WTC11 (cell line): ENCODE data around the gene UBAP2L. TPM values are rescaled to one million over a fixed set of nuclear protein-coding genes. Genes with fewer than 3 reads are reported as not detected.

Experiments
- ATAC-seq: fragments of 200-7000 bp; cut with Tn5 transposase; 2 replicates; pipeline ENCODE4 v1.10.0; 2021; ENCODE audit warnings: mild to moderate bottlenecking, moderate library complexity
- CTCF ChIA-PET: fragments of 300-600 bp; sonication (Branson Sonifier 250); formaldehyde crosslinking; loops from one replicate; lab custom pipeline; 2021; ENCODE audit warnings: antibody characterized with exemption; lab: Charles Lee
- POLR2A ChIA-PET: fragments of 350-600 bp; sonication (Branson Sonifier 250); formaldehyde crosslinking; loops from one replicate; lab custom pipeline; 2021; ENCODE audit warnings: antibody characterized with exemption; lab: Charles Lee
- DNase-seq: peaks from one replicate; pipeline ENCODE4 v3.0.0; 2021; ENCODE audit warnings: low spot score
- H3K27ac Mint-ChIP-seq: 2 replicates; pipeline ENCODE4 v1.8.0; 2021; ENCODE audit warnings: mixed read lengths
- H3K27me3 Mint-ChIP-seq: 2 replicates; pipeline ENCODE4 v1.8.0; 2021; ENCODE audit warnings: low read depth, mild to moderate bottlenecking, moderate library complexity, mixed read lengths
- H3K36me3 Mint-ChIP-seq: 2 replicates; pipeline ENCODE4 v1.8.0; 2021; ENCODE audit warnings: mixed read lengths
- H3K4me1 Mint-ChIP-seq: 2 replicates; pipeline ENCODE4 v1.8.0; 2022; ENCODE audit warnings: mixed read lengths
- H3K4me3 Mint-ChIP-seq: 2 replicates; pipeline ENCODE4 v1.8.0; 2021; ENCODE audit warnings: mild to moderate bottlenecking, moderate library complexity, mixed read lengths
- H3K9me3 Mint-ChIP-seq: 2 replicates; pipeline ENCODE4 v1.8.0; 2021; ENCODE audit warnings: mixed read lengths
- CREM ChIP-seq: sonication (generic); formaldehyde crosslinking; IDR thresholded peaks from 2 replicates; pipeline ENCODE4 v1.8.1; 2022; ENCODE audit warnings: mild to moderate bottlenecking, missing genetic modification reagents, moderate library complexity
- FOXJ3 ChIP-seq: sonication (generic); formaldehyde crosslinking; IDR thresholded peaks from 2 replicates; pipeline ENCODE4 v1.9.0; 2021; ENCODE audit warnings: missing genetic modification reagents, mild to moderate bottlenecking, borderline replicate concordance
- IRF2 ChIP-seq: sonication (generic); formaldehyde crosslinking; IDR thresholded peaks from 2 replicates; pipeline ENCODE4 v1.8.0; 2022; ENCODE audit warnings: low read depth, missing genetic modification reagents, borderline replicate concordance
- KAT7 ChIP-seq: sonication (generic); formaldehyde crosslinking; IDR thresholded peaks from 2 replicates; pipeline ENCODE4 v1.8.1; 2023; ENCODE audit warnings: missing genetic modification reagents, mild to moderate bottlenecking, borderline replicate concordance
- NFYB ChIP-seq: sonication (generic); formaldehyde crosslinking; conservative IDR thresholded peaks from 2 replicates; pipeline ENCODE4 v1.8.0; 2022; ENCODE audit warnings: low read depth, missing genetic modification reagents
- NR2C2 ChIP-seq: sonication (generic); formaldehyde crosslinking; IDR thresholded peaks from 2 replicates; pipeline ENCODE4 v1.8.0; 2022; ENCODE audit warnings: mild to moderate bottlenecking, missing genetic modification reagents
- NR3C1 ChIP-seq: sonication (generic); formaldehyde crosslinking; conservative IDR thresholded peaks from 2 replicates; pipeline ENCODE4 v1.8.1; 2023; ENCODE audit warnings: low read depth, mild to moderate bottlenecking, missing genetic modification reagents
- PRRX2 ChIP-seq: fragments of 250-450 bp; sonication (Bioruptor Pico); IDR thresholded peaks from 2 replicates; pipeline ENCODE4 v1.8.0; 2021; ENCODE audit warnings: mild to moderate bottlenecking
- SMAD3 ChIP-seq: sonication (generic); formaldehyde crosslinking; IDR thresholded peaks from 2 replicates; pipeline ENCODE4 v1.8.0; 2022; ENCODE audit warnings: missing genetic modification reagents, mild to moderate bottlenecking, borderline replicate concordance
- SOX15 ChIP-seq: fragments of 250-450 bp; sonication (Bioruptor Pico); IDR thresholded peaks from 2 replicates; pipeline ENCODE4 v1.9.0; 2021; ENCODE audit warnings: mild to moderate bottlenecking
- TEAD1 ChIP-seq: sonication (generic); formaldehyde crosslinking; IDR thresholded peaks from 2 replicates; pipeline ENCODE4 v1.8.0; 2022; ENCODE audit warnings: mild to moderate bottlenecking, missing genetic modification reagents
- ZBTB21 ChIP-seq: sonication (generic); formaldehyde crosslinking; IDR thresholded peaks from 2 replicates; pipeline ENCODE4 v1.8.1; 2023; ENCODE audit warnings: mild to moderate bottlenecking, missing genetic modification reagents, borderline replicate concordance
- ZNF138 ChIP-seq: sonication (generic); formaldehyde crosslinking; conservative IDR thresholded peaks from 2 replicates; pipeline ENCODE4 v1.8.1; 2022; ENCODE audit warnings: mild to moderate bottlenecking, moderate library complexity, missing genetic modification reagents
- ZNF219 ChIP-seq: sonication (generic); formaldehyde crosslinking; IDR thresholded peaks from 2 replicates; pipeline ENCODE4 v1.8.0; 2023; ENCODE audit warnings: missing genetic modification reagents, mild to moderate bottlenecking, borderline replicate concordance
- ZNF232 ChIP-seq: sonication (generic); formaldehyde crosslinking; IDR thresholded peaks from 2 replicates; pipeline ENCODE4 v1.8.0; 2022; ENCODE audit warnings: mild to moderate bottlenecking, missing genetic modification reagents
- total RNA-seq: library from RNA; stranded (reverse); gene quantifications from 3 replicates; pipeline ENCODE4 v1.2.3, GENCODE V29; 2021
- TF ChIP-seq, protein P1 (sequence below): sonication (generic); formaldehyde crosslinking; conservative IDR thresholded peaks from 2 replicates; pipeline ENCODE4 v1.8.1; 2023; ENCODE audit warnings: mild to moderate bottlenecking, low read depth, missing genetic modification reagents, moderate library complexity
- TF ChIP-seq, protein P2 (sequence below): fragments of 250-450 bp; sonication (Bioruptor Pico); conservative IDR thresholded peaks from 2 replicates; pipeline ENCODE4 v1.9.0; 2021; ENCODE audit warnings: mild to moderate bottlenecking
- TF ChIP-seq, protein P3 (sequence below): sonication (generic); formaldehyde crosslinking; IDR thresholded peaks from 2 replicates; pipeline ENCODE4 v1.8.1; 2023; ENCODE audit warnings: mild to moderate bottlenecking, missing genetic modification reagents, moderate library complexity
- TF ChIP-seq, protein P4 (sequence below): sonication (generic); formaldehyde crosslinking; IDR thresholded peaks from 2 replicates; pipeline ENCODE4 v1.8.0; 2022; ENCODE audit warnings: mild to moderate bottlenecking, missing genetic modification reagents
- TF ChIP-seq, protein P5 (sequence below): sonication (generic); formaldehyde crosslinking; IDR thresholded peaks from 2 replicates; pipeline ENCODE4 v1.8.0; 2022; ENCODE audit warnings: mild to moderate bottlenecking, missing genetic modification reagents
- TF ChIP-seq, protein P6 (sequence below): sonication (generic); formaldehyde crosslinking; IDR thresholded peaks from 2 replicates; pipeline ENCODE4 v1.8.1; 2023; ENCODE audit warnings: mild to moderate bottlenecking, missing genetic modification reagents
- TF ChIP-seq, protein P7 (sequence below): sonication (generic); formaldehyde crosslinking; IDR thresholded peaks from 2 replicates; pipeline ENCODE4 v1.8.1; 2022; ENCODE audit warnings: mild to moderate bottlenecking, missing genetic modification reagents, moderate library complexity, borderline replicate concordance
- TF ChIP-seq, protein P8 (sequence below): sonication (generic); formaldehyde crosslinking; IDR thresholded peaks from 2 replicates; pipeline ENCODE4 v1.8.1; 2023; ENCODE audit warnings: mild to moderate bottlenecking, missing genetic modification reagents

Gene UBAP2L
- total RNA-seq, 1 experiment from 2014 or later = 205 TPM

DNA sequence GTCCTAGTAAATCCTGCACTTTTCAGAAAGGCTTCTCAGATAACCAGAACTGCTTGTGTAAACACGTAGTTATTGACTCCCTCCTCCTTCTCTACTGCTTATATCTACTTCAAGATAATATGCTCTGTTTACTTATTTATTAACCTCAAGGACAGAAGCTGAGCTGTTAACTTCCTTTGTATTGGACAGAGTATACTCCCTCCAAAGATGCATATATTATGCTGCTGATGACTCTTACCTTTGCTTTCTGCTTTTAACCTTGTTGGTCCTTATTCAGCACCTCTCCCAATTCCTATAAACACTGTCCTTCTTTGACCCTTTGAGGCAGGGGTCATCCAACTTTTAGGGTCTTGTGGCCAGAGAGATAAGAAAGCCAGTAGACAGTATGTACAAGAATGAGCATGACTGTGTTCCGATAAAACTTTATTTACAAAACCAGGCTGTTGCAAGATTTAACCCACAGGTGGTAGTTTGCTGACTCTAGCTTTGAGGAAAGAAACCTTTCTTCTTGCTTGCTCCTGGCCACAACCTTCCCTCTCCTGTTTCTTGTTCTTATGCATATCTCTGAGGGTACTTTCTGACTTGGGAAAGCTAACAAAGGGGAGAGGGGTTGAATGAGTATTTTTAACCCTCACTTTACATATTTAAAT lies 33.8 kb upstream of the UBAP2L start:
- Mint-ChIP-seq H3K9me3 (no peaks in the 10 kb centered on the region), H3K4me3 (peak overlapping the region; percentile 56), H3K4me1 (peaks cover 34% of the 10 kb centered on the region), H3K36me3 (peaks cover 4% of the 10 kb centered on the region), H3K27me3 (no peaks in the 10 kb centered on the region), H3K27ac (peak overlapping the region; percentile 96)
- ChIA-PET POLR2A (interaction anchor here (1.0 kb wide), 1 partner anchor 12 kb away, joined by 3 read pairs; no protein-coding TSS in a partner anchor), CTCF (interaction anchor here (0.7 to 1.1 kb wide), 2 partner anchors 12 to 148 kb away, joined by 3 read pairs; no protein-coding TSS in a partner anchor)
- no peak for TF ChIP-seq CREM (CRISPR knock-in tag)
- TF ChIP-seq, protein P1, sequence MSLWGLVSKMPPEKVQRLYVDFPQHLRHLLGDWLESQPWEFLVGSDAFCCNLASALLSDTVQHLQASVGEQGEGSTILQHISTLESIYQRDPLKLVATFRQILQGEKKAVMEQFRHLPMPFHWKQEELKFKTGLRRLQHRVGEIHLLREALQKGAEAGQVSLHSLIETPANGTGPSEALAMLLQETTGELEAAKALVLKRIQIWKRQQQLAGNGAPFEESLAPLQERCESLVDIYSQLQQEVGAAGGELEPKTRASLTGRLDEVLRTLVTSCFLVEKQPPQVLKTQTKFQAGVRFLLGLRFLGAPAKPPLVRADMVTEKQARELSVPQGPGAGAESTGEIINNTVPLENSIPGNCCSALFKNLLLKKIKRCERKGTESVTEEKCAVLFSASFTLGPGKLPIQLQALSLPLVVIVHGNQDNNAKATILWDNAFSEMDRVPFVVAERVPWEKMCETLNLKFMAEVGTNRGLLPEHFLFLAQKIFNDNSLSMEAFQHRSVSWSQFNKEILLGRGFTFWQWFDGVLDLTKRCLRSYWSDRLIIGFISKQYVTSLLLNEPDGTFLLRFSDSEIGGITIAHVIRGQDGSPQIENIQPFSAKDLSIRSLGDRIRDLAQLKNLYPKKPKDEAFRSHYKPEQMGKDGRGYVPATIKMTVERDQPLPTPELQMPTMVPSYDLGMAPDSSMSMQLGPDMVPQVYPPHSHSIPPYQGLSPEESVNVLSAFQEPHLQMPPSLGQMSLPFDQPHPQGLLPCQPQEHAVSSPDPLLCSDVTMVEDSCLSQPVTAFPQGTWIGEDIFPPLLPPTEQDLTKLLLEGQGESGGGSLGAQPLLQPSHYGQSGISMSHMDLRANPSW (CRISPR knock-in tag) = no peak
- TF ChIP-seq NR3C1 = no peak
- 0 out of 2 replicates have a peak, but pooled peaks have one; percentile 9 for TF ChIP-seq TEAD1 (CRISPR knock-in tag)
- TF ChIP-seq, protein P2, sequence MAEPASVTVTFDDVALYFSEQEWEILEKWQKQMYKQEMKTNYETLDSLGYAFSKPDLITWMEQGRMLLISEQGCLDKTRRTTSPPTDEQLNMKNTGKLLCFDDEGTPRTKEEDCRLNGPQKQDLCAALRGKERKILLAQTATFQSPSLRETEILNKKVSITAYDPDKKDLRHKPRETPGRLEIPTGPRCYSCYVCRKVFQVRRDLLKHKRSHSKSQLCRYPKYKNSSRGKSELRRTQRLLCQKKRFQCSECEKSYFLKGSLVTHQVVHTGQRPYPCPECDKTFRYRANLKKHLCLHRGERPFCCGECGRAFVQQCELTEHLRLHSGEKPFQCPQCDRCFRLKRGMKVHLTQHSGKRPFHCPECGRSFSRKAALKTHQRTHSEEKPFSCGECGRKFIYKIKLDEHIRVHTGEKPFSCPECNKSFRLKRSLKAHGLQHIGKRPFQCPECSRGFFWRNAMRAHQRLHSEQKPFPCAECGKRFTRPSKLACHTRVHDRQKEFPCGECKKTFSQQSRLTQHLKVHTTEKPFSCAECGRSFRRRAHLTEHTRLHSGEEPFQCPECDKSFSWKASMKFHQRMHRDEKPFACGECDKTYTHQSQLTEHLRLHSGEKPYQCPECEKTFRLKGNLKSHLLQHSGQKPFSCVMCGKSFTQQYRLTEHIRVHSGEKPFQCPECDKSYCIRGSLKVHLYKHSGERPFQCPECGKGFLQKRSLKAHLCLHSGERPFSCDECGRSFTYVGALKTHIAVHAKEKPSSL (CRISPR knock-in tag) = no peak
- TF ChIP-seq, protein P3, sequence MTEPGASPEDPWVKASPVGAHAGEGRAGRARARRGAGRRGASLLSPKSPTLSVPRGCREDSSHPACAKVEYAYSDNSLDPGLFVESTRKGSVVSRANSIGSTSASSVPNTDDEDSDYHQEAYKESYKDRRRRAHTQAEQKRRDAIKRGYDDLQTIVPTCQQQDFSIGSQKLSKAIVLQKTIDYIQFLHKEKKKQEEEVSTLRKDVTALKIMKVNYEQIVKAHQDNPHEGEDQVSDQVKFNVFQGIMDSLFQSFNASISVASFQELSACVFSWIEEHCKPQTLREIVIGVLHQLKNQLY (CRISPR knock-in tag) = no peak
- no peak for TF ChIP-seq NFYB (CRISPR knock-in tag)
- no peak for TF ChIP-seq SMAD3 (CRISPR knock-in tag)
- no peak for TF ChIP-seq NR2C2 (CRISPR knock-in tag)
- TF ChIP-seq, protein P4, sequence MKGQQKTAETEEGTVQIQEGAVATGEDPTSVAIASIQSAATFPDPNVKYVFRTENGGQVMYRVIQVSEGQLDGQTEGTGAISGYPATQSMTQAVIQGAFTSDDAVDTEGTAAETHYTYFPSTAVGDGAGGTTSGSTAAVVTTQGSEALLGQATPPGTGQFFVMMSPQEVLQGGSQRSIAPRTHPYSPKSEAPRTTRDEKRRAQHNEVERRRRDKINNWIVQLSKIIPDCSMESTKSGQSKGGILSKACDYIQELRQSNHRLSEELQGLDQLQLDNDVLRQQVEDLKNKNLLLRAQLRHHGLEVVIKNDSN (CRISPR knock-in tag) = no peak
- TF ChIP-seq, protein P5, sequence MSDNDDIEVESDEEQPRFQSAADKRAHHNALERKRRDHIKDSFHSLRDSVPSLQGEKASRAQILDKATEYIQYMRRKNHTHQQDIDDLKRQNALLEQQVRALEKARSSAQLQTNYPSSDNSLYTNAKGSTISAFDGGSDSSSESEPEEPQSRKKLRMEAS (CRISPR knock-in tag) = 0 out of 2 replicates have a peak, but pooled peaks have one; percentile 48
- TF ChIP-seq SOX15 (CRISPR knock-in tag) = no peak
- TF ChIP-seq ZNF232 = no peak
- TF ChIP-seq IRF2 = no peak
- no peak for TF ChIP-seq FOXJ3 (CRISPR knock-in tag)
- TF ChIP-seq, protein P6, sequence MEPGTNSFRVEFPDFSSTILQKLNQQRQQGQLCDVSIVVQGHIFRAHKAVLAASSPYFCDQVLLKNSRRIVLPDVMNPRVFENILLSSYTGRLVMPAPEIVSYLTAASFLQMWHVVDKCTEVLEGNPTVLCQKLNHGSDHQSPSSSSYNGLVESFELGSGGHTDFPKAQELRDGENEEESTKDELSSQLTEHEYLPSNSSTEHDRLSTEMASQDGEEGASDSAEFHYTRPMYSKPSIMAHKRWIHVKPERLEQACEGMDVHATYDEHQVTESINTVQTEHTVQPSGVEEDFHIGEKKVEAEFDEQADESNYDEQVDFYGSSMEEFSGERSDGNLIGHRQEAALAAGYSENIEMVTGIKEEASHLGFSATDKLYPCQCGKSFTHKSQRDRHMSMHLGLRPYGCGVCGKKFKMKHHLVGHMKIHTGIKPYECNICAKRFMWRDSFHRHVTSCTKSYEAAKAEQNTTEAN (CRISPR knock-in tag) = no peak
- no peak for ATAC-seq
- DNase-seq = no peak

DNA sequence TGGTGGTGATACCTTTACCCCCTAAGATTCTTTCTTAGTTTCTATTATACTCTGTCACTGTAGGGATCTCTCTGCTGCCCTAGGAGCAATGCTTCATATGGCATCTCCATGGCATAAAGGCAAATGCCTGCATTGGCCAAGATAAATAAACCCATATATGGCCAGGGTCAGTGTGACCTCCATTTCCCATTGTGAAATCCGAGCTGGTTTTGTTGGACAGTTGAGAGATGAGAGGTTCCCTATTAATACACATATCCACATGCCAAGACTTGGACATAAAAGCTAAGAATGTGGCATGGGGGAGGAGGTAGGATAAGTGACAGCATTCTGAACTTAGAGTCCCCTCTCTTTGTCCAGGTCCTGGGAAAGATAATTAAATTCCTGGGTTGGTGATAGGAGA lies 30.2 kb upstream of the UBAP2L start:
- H3K4me1 Mint-ChIP-seq = peaks cover 33% of the 10 kb centered on the region
- no peaks in the 10 kb centered on the region for H3K9me3 Mint-ChIP-seq
- DNase-seq (no peak), ATAC-seq (no peak)
- no peaks in the 10 kb centered on the region for H3K36me3 Mint-ChIP-seq
- ChIA-PET POLR2A (interaction anchor here (0.6 kb wide), 1 partner anchor 173 kb away, joined by 3 read pairs; no protein-coding TSS in a partner anchor), CTCF (interaction anchor here (2.4 kb wide), 1 partner anchor 9 kb away, joined by 7 read pairs; no protein-coding TSS in a partner anchor)
- peaks cover 9% of the 10 kb centered on the region; the same call in 1 of the 2 replicates for H3K27me3 Mint-ChIP-seq
- H3K4me3 Mint-ChIP-seq = no peak overlapping the region
- H3K27ac Mint-ChIP-seq = no peak overlapping the region
- TF ChIP-seq ZNF219 (CRISPR knock-in tag) (no peak), ZBTB21 (CRISPR knock-in tag) (no peak), ZNF138 (CRISPR knock-in tag) (no peak), PRRX2 (no peak), KAT7 (CRISPR knock-in tag) (no peak), NFYB (CRISPR knock-in tag) (no peak)
- TF ChIP-seq, protein P7, sequence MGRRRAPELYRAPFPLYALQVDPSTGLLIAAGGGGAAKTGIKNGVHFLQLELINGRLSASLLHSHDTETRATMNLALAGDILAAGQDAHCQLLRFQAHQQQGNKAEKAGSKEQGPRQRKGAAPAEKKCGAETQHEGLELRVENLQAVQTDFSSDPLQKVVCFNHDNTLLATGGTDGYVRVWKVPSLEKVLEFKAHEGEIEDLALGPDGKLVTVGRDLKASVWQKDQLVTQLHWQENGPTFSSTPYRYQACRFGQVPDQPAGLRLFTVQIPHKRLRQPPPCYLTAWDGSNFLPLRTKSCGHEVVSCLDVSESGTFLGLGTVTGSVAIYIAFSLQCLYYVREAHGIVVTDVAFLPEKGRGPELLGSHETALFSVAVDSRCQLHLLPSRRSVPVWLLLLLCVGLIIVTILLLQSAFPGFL (CRISPR knock-in tag) = no peak
- TF ChIP-seq, protein P5 (CRISPR knock-in tag) = no peak
- TF ChIP-seq, protein P8, sequence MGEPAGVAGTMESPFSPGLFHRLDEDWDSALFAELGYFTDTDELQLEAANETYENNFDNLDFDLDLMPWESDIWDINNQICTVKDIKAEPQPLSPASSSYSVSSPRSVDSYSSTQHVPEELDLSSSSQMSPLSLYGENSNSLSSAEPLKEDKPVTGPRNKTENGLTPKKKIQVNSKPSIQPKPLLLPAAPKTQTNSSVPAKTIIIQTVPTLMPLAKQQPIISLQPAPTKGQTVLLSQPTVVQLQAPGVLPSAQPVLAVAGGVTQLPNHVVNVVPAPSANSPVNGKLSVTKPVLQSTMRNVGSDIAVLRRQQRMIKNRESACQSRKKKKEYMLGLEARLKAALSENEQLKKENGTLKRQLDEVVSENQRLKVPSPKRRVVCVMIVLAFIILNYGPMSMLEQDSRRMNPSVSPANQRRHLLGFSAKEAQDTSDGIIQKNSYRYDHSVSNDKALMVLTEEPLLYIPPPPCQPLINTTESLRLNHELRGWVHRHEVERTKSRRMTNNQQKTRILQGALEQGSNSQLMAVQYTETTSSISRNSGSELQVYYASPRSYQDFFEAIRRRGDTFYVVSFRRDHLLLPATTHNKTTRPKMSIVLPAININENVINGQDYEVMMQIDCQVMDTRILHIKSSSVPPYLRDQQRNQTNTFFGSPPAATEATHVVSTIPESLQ (CRISPR knock-in tag) = no peak
